ENCODE data around the gene KIAA1614.

The KIAA1614 gene

GRCh38 chr1:180976191-180976590, 63.5 kb downstream of the KIAA1614 start:
- peaks cover 29 to 60% (median 44%) of the 10 kb centered on the region in 4 experiments for H3K36me3 ChIP-seq (ENCODE audit: control insufficient read depth in 4 of 4, insufficient read depth in 4 of 4, low read length in 3 of 4)
- 97% methylated on average over 12 of the region's 12 CpGs for WGBS (ENCODE audit: insufficient coverage)
- H3K9me3 ChIP-seq (ENCODE audit: control extremely low read depth in 1 of 5, control insufficient read depth in 4 of 5, insufficient read depth in 2 of 5, low read depth in 1 of 5, low read length in 4 of 5): no peaks in the 10 kb centered on the region
- no peak for DNase-seq
- CTCF ChIA-PET: interaction anchor here (1.2 to 2.3 kb wide), 3 partner anchors 10 to 13 kb away, joined by 3 to 7 read pairs (median 3); no protein-coding TSS in a partner anchor
- no peaks in the 10 kb centered on the region for H3K27me3 ChIP-seq (replicated peaks in 2 of 5; ENCODE audit: control insufficient read depth in 4 of 5, insufficient read depth in 5 of 5, low read length in 4 of 5)
- no peak overlapping the region for H3K27ac ChIP-seq (ENCODE audit: insufficient read depth in 1 of 2, low read depth in 1 of 2, low read length in 2 of 2, poor library complexity in 1 of 2, severe bottlenecking in 2 of 2)
- peaks cover 0 to 3% (median 1%) of the 10 kb centered on the region in 4 experiments for H3K4me1 ChIP-seq (ENCODE audit: control extremely low read depth in 1 of 4, control insufficient read depth in 4 of 4, insufficient read depth in 4 of 4, low read length in 3 of 4)
- no peak overlapping the region for H3K4me3 ChIP-seq (ENCODE audit: control insufficient read depth in 1 of 7, extremely low read depth in 1 of 7, insufficient read depth in 4 of 7, low read depth in 2 of 7, low read length in 6 of 7)
- POLR2A ChIA-PET: no interaction called here

GRCh38 chr1:180976732-180977357, 64.1 kb downstream of the KIAA1614 start:
- no peak for DNase-seq
- H3K36me3 ChIP-seq (ENCODE audit: control insufficient read depth in 4 of 4, insufficient read depth in 4 of 4, low read length in 3 of 4): peaks cover 29 to 58% (median 42%) of the 10 kb centered on the region in 4 experiments
- no peaks in the 10 kb centered on the region for H3K27me3 ChIP-seq (replicated peaks in 2 of 5; ENCODE audit: control insufficient read depth in 4 of 5, insufficient read depth in 5 of 5, low read length in 4 of 5)
- H3K9me3 ChIP-seq (ENCODE audit: control extremely low read depth in 1 of 5, control insufficient read depth in 4 of 5, insufficient read depth in 2 of 5, low read depth in 1 of 5, low read length in 4 of 5): no peaks in the 10 kb centered on the region
- ChIA-PET CTCF (interaction anchor here (1.2 to 1.6 kb wide), 3 partner anchors 9 to 64 kb away, joined by 3 read pairs; partner anchors contain the start of gene KIAA1614), POLR2A (interaction anchor here (1.1 kb wide), 1 partner anchor 13 kb away, joined by 3 read pairs; no protein-coding TSS in a partner anchor)
- H3K4me1 ChIP-seq (ENCODE audit: control extremely low read depth in 1 of 4, control insufficient read depth in 4 of 4, insufficient read depth in 4 of 4, low read length in 3 of 4): peaks cover 0 to 8% (median 7%) of the 10 kb centered on the region in 4 experiments
- 98% methylated on average over 5 of the region's 6 CpGs for WGBS (ENCODE audit: insufficient coverage)
- no peak overlapping the region for H3K27ac ChIP-seq (ENCODE audit: insufficient read depth in 1 of 2, low read depth in 1 of 2, low read length in 2 of 2, poor library complexity in 1 of 2, severe bottlenecking in 2 of 2)
- no peak overlapping the region for H3K4me3 ChIP-seq (ENCODE audit: control insufficient read depth in 1 of 7, extremely low read depth in 1 of 7, insufficient read depth in 4 of 7, low read depth in 2 of 7, low read length in 6 of 7)

- POLR2A ChIA-PET: no interaction called here
- peak overlapping the region in 1 of 7 experiments; percentile 31 for H3K4me3 ChIP-seq (ENCODE audit: control insufficient read depth in 1 of 7, extremely low read depth in 1 of 7, insufficient read depth in 4 of 7, low read depth in 2 of 7, low read length in 6 of 7)
- H3K27me3 ChIP-seq (replicated peaks in 2 of 5; ENCODE audit: control insufficient read depth in 4 of 5, insufficient read depth in 5 of 5, low read length in 4 of 5): no peaks in the 10 kb centered on the region
- CTCF ChIA-PET: interaction anchor here (0.7 to 2.3 kb wide), 5 partner anchors 9 to 186 kb away, joined by 3 to 9 read pairs (median 4); no protein-coding TSS in a partner anchor
- no peak overlapping the region for H3K27ac ChIP-seq (ENCODE audit: insufficient read depth in 1 of 2, low read depth in 1 of 2, low read length in 2 of 2, poor library complexity in 1 of 2, severe bottlenecking in 2 of 2)
- H3K9me3 ChIP-seq (ENCODE audit: control extremely low read depth in 1 of 5, control insufficient read depth in 4 of 5, insufficient read depth in 2 of 5, low read depth in 1 of 5, low read length in 4 of 5): no peaks in the 10 kb centered on the region
- H3K36me3 ChIP-seq (ENCODE audit: control insufficient read depth in 4 of 4, insufficient read depth in 4 of 4, low read length in 3 of 4): peaks cover 19 to 54% (median 37%) of the 10 kb centered on the region in 4 experiments
- WGBS (ENCODE audit: insufficient coverage): 49% methylated on average over 10 of the region's 11 CpGs
- peak; percentile 51 to 83 (median 79) for DNase-seq
- H3K4me1 ChIP-seq (ENCODE audit: control extremely low read depth in 1 of 4, control insufficient read depth in 4 of 4, insufficient read depth in 4 of 4, low read length in 3 of 4): peaks cover 0 to 17% (median 11%) of the 10 kb centered on the region in 4 experiments
Observed at GRCh38 chr1:180981596-180982387, 69.1 kb downstream of the KIAA1614 start.

GRCh38 chr1:180982422-180982821, 69.7 kb downstream of the KIAA1614 start:
- no CpG with 5 or more reads among the region's 1 CpG for WGBS (ENCODE audit: insufficient coverage)
- ChIA-PET CTCF (interaction anchor here (1.0 to 2.3 kb wide), 4 partner anchors 10 to 184 kb away, joined by 3 to 9 read pairs (median 4); no protein-coding TSS in a partner anchor), POLR2A (no interaction called here)
- no peak overlapping the region for H3K27ac ChIP-seq (ENCODE audit: insufficient read depth in 1 of 2, low read depth in 1 of 2, low read length in 2 of 2, poor library complexity in 1 of 2, severe bottlenecking in 2 of 2)
- H3K4me1 ChIP-seq (ENCODE audit: control extremely low read depth in 1 of 4, control insufficient read depth in 4 of 4, insufficient read depth in 4 of 4, low read length in 3 of 4): peaks cover 0 to 17% (median 11%) of the 10 kb centered on the region in 4 experiments
- H3K9me3 ChIP-seq (ENCODE audit: control extremely low read depth in 1 of 5, control insufficient read depth in 4 of 5, insufficient read depth in 2 of 5, low read depth in 1 of 5, low read length in 4 of 5): no peaks in the 10 kb centered on the region
- DNase-seq: no peak
- no peaks in the 10 kb centered on the region for H3K27me3 ChIP-seq (replicated peaks in 2 of 5; ENCODE audit: control insufficient read depth in 4 of 5, insufficient read depth in 5 of 5, low read length in 4 of 5)
- H3K36me3 ChIP-seq (ENCODE audit: control insufficient read depth in 4 of 4, insufficient read depth in 4 of 4, low read length in 3 of 4): peaks cover 15 to 54% (median 39%) of the 10 kb centered on the region in 4 experiments
- H3K4me3 ChIP-seq (ENCODE audit: control insufficient read depth in 1 of 7, extremely low read depth in 1 of 7, insufficient read depth in 4 of 7, low read depth in 2 of 7, low read length in 6 of 7): no peak overlapping the region

- no peak overlapping the region for H3K27ac ChIP-seq (ENCODE audit: insufficient read depth in 1 of 2, low read depth in 1 of 2, low read length in 2 of 2, poor library complexity in 1 of 2, severe bottlenecking in 2 of 2)
- CTCF ChIA-PET: no interaction called here
- H3K27me3 ChIP-seq (replicated peaks in 2 of 5; ENCODE audit: control insufficient read depth in 4 of 5, insufficient read depth in 5 of 5, low read length in 4 of 5): no peaks in the 10 kb centered on the region
- POLR2A ChIA-PET: no interaction called here
- H3K36me3 ChIP-seq (ENCODE audit: control insufficient read depth in 4 of 4, insufficient read depth in 4 of 4, low read length in 3 of 4): peaks cover 19 to 83% (median 52%) of the 10 kb centered on the region in 4 experiments
- 97% methylated on average over 7 of the region's 8 CpGs for WGBS (ENCODE audit: insufficient coverage)
- no peak for DNase-seq
- no peaks in the 10 kb centered on the region for H3K9me3 ChIP-seq (ENCODE audit: control extremely low read depth in 1 of 5, control insufficient read depth in 4 of 5, insufficient read depth in 2 of 5, low read depth in 1 of 5, low read length in 4 of 5)
- H3K4me3 ChIP-seq (ENCODE audit: control insufficient read depth in 1 of 7, extremely low read depth in 1 of 7, insufficient read depth in 4 of 7, low read depth in 2 of 7, low read length in 6 of 7): no peak overlapping the region
- H3K4me1 ChIP-seq (ENCODE audit: control extremely low read depth in 1 of 4, control insufficient read depth in 4 of 4, insufficient read depth in 4 of 4, low read length in 3 of 4): no peaks in the 10 kb centered on the region
Observed at GRCh38 chr1:180988253-180988752, 75.6 kb downstream of the KIAA1614 start.

GRCh38 chr1:180994262-180994661, 81.6 kb downstream of the KIAA1614 start:
- no peaks in the 10 kb centered on the region for H3K27me3 ChIP-seq (replicated peaks in 2 of 5; ENCODE audit: control insufficient read depth in 4 of 5, insufficient read depth in 5 of 5, low read length in 4 of 5)
- no peaks in the 10 kb centered on the region for H3K9me3 ChIP-seq (ENCODE audit: control extremely low read depth in 1 of 5, control insufficient read depth in 4 of 5, insufficient read depth in 2 of 5, low read depth in 1 of 5, low read length in 4 of 5)
- ChIA-PET POLR2A (no interaction called here), CTCF (no interaction called here)
- peaks cover 14 to 46% (median 26%) of the 10 kb centered on the region in 4 experiments for H3K36me3 ChIP-seq (ENCODE audit: control insufficient read depth in 4 of 4, insufficient read depth in 4 of 4, low read length in 3 of 4)
- 100% methylated on average over 2 of the region's 3 CpGs for WGBS (ENCODE audit: insufficient coverage)
- DNase-seq: no peak
- no peaks in the 10 kb centered on the region for H3K4me1 ChIP-seq (ENCODE audit: control extremely low read depth in 1 of 4, control insufficient read depth in 4 of 4, insufficient read depth in 4 of 4, low read length in 3 of 4)
- H3K27ac ChIP-seq (ENCODE audit: insufficient read depth in 1 of 2, low read depth in 1 of 2, low read length in 2 of 2, poor library complexity in 1 of 2, severe bottlenecking in 2 of 2): no peak overlapping the region
- no peak overlapping the region for H3K4me3 ChIP-seq (ENCODE audit: control insufficient read depth in 1 of 7, extremely low read depth in 1 of 7, insufficient read depth in 4 of 7, low read depth in 2 of 7, low read length in 6 of 7)

Measured in common myeloid progenitor, CD34-positive (primary cell).